CD4-positive, CD25-positive, alpha-beta regulatory T cell (primary cell): ENCODE measurements around the gene PRKCI. TPM values are rescaled to one million over a fixed set of nuclear protein-coding genes. Genes with fewer than 3 reads are reported as not detected.
"Not testable (repeated sequence)": the region's sequence is repeated elsewhere in the genome, so short reads cannot be mapped to it uniquely, and the experiment has no call there.

Experiments used
- ATAC-seq, 2 donors: fragments of 150-1000 bp; cut with Tn5 transposase; one replicate each; pipeline ENCODE4 v1.10.0; 2021; ENCODE audit warnings: low read depth in 2 of 2, moderate number of reproducible peaks in 2 of 2, moderate library complexity in 1 of 2
- DNase-seq, 3 donors: peaks; one replicate each; pipeline versions ENCODE4 v3.0.0 to v3.0.0-alpha.2; 2012 to 2022; ENCODE audit warnings: mixed read lengths in 1 of 3
- H3K27ac ChIP-seq: one replicate; pipeline ENCODE4 v1.7.0; 2013; ENCODE audit warnings: mild to moderate bottlenecking, low read length; ENCODE audit not compliant: insufficient read depth, poor library complexity, severe bottlenecking
- H3K27me3 ChIP-seq: one replicate; pipeline ENCODE4 v1.7.0; 2013; ENCODE audit warnings: low read length; ENCODE audit not compliant: control insufficient read depth, insufficient read depth
- H3K36me3 ChIP-seq: one replicate; pipeline ENCODE4 v1.7.0; 2013; ENCODE audit warnings: mild to moderate bottlenecking, low read length, moderate library complexity; ENCODE audit not compliant: control insufficient read depth, insufficient read depth
- H3K4me1 ChIP-seq: 2 replicates; pipeline ENCODE4 v1.7.0; 2013; ENCODE audit warnings: mild to moderate bottlenecking, low read length; ENCODE audit not compliant: insufficient read depth, control insufficient read depth, poor library complexity, severe bottlenecking
- H3K4me3 ChIP-seq: one replicate; pipeline ENCODE4 v1.7.0; 2013; ENCODE audit warnings: low read depth, mild to moderate bottlenecking, low read length, moderate library complexity
- H3K9me3 ChIP-seq, 2 experiments: 1 replicate in 1 of 2; 2 replicates in 1 of 2; pipeline ENCODE4 v1.7.0; 2013; ENCODE audit warnings: low read length in 2 of 2, mild to moderate bottlenecking in 1 of 2, moderate library complexity in 1 of 2; ENCODE audit not compliant: control insufficient read depth in 2 of 2
- H3K27ac Mint-ChIP-seq, 3 donors: one replicate each; pipeline ENCODE4 v1.8.0; 2020 to 2022; ENCODE audit warnings: mild to moderate bottlenecking in 3 of 3, mixed read lengths in 3 of 3, moderate library complexity in 2 of 3
- H3K27me3 Mint-ChIP-seq: one replicate; pipeline ENCODE4 v1.8.0; 2022; ENCODE audit warnings: mild to moderate bottlenecking, mixed read lengths
- H3K36me3 Mint-ChIP-seq: one replicate; pipeline ENCODE4 v1.8.0; 2020; ENCODE audit warnings: mixed read lengths
- H3K4me1 Mint-ChIP-seq, 4 donors: one replicate each; pipeline ENCODE4 v1.8.0; 2020 to 2022; ENCODE audit warnings: mixed read lengths in 4 of 4, mild to moderate bottlenecking in 1 of 4
- H3K4me3 Mint-ChIP-seq, 4 donors: one replicate each; pipeline ENCODE4 v1.8.0; 2020 to 2022; ENCODE audit warnings: mild to moderate bottlenecking in 4 of 4, mixed read lengths in 4 of 4, moderate library complexity in 3 of 4
- H3K9me3 Mint-ChIP-seq, 7 donors: one replicate each; pipeline ENCODE4 v1.8.0; 2020 to 2022; ENCODE audit warnings: mixed read lengths in 7 of 7, mild to moderate bottlenecking in 3 of 7, moderate library complexity in 2 of 7
- polyA plus RNA-seq, 4 donors: library from polyadenylated mRNA; unstranded; fragments of 300-500 nt; fragmentation: Illumina TruSeq; gene quantifications; one replicate each; pipeline ENCODE4 v1.2.3, GENCODE V29; 2021
- total RNA-seq: library from RNA; stranded (reverse); gene quantifications from one replicate; pipeline ENCODE4 v1.2.3, GENCODE V29; 2022

Gene PRKCI
- total and polyA plus RNA-seq, 5 donors from 2014 or later: 14.1 to 20.8 (median 18.6) TPM

- H3K27me3 Mint-ChIP-seq: peaks cover 31% of the 10 kb centered on the region
- H3K27ac Mint-ChIP-seq, ATAC-seq, H3K27ac ChIP-seq, H3K4me3 ChIP-seq, H3K9me3 ChIP-seq, H3K9me3 Mint-ChIP-seq, H3K4me3 Mint-ChIP-seq, H3K36me3 Mint-ChIP-seq, H3K4me1 Mint-ChIP-seq, H3K4me1 ChIP-seq, DNase-seq, H3K36me3 ChIP-seq: not testable (repeated sequence)
- H3K27me3 ChIP-seq: peaks cover 11% of the 10 kb centered on the region
Observed at GRCh38 chr3:170195759-170196158, 26.5 kb upstream of the PRKCI start.

- Mint-ChIP-seq H3K27ac (no peak overlapping the region), H3K4me3 (no peak overlapping the region), H3K27me3 (peaks cover 34% of the 10 kb centered on the region), H3K9me3 (peaks cover 0 to 2% (median 0%) of the 10 kb centered on the region in 7 donors), H3K36me3 (no peaks in the 10 kb centered on the region), H3K4me1 (peaks cover 0 to 3% (median 0%) of the 10 kb centered on the region in 4 donors)
- no peak for ATAC-seq
- no peaks in the 10 kb centered on the region for H3K9me3 ChIP-seq
- H3K4me1 ChIP-seq: no peaks in the 10 kb centered on the region
- no peaks in the 10 kb centered on the region for H3K36me3 ChIP-seq
- no peak overlapping the region for H3K4me3 ChIP-seq
- DNase-seq: no peak
- H3K27me3 ChIP-seq: peaks cover 13% of the 10 kb centered on the region
- H3K27ac ChIP-seq: no peak overlapping the region
Observed at GRCh38 chr3:170196833-170197232, 25.4 kb upstream of the PRKCI start.

- H3K4me3 Mint-ChIP-seq: no peak overlapping the region
- no peak for DNase-seq
- H3K27me3 Mint-ChIP-seq: peaks cover 28% of the 10 kb centered on the region
- Histone ChIP-seq H3K4me3 (no peak overlapping the region), H3K36me3 (no peaks in the 10 kb centered on the region), H3K27me3 (peaks cover 8% of the 10 kb centered on the region), H3K4me1 (no peaks in the 10 kb centered on the region), H3K27ac (no peak overlapping the region), H3K9me3 (no peaks in the 10 kb centered on the region)
- ATAC-seq: no peak
- H3K27ac Mint-ChIP-seq: no peak overlapping the region
- peaks cover 0 to 3% (median 0%) of the 10 kb centered on the region in 4 donors for H3K4me1 Mint-ChIP-seq
- peaks cover 0 to 3% (median 0%) of the 10 kb centered on the region in 7 donors for H3K9me3 Mint-ChIP-seq
- H3K36me3 Mint-ChIP-seq: no peaks in the 10 kb centered on the region
Observed at GRCh38 chr3:170200987-170201386, 21.2 kb upstream of the PRKCI start.

- no peak overlapping the region for H3K4me3 Mint-ChIP-seq
Observed at GRCh38 chr3:170201527-170201926, 20.7 kb upstream of the PRKCI start.

GRCh38 chr3:170203457-170203856 lies 18.8 kb upstream of the PRKCI start:
- no peaks in the 10 kb centered on the region for H3K4me1 ChIP-seq
- no peak overlapping the region for H3K27ac ChIP-seq
- Mint-ChIP-seq H3K27ac (no peak overlapping the region), H3K27me3 (peaks cover 30% of the 10 kb centered on the region), H3K36me3 (peaks cover 4% of the 10 kb centered on the region), H3K4me1 (peaks cover 0 to 5% (median 0%) of the 10 kb centered on the region in 4 donors), H3K4me3 (no peak overlapping the region), H3K9me3 (peaks cover 0 to 3% (median 0%) of the 10 kb centered on the region in 7 donors)
- no peak overlapping the region for H3K4me3 ChIP-seq
- H3K9me3 ChIP-seq: no peaks in the 10 kb centered on the region
- DNase-seq (no peak), ATAC-seq (no peak)
- no peaks in the 10 kb centered on the region for H3K36me3 ChIP-seq
- H3K27me3 ChIP-seq: peaks cover 11% of the 10 kb centered on the region

More at GRCh38 chr3:170201527-170201926, 20.7 kb upstream of the PRKCI start:
- H3K4me1 ChIP-seq: no peaks in the 10 kb centered on the region
- H3K36me3 Mint-ChIP-seq: peaks cover 3% of the 10 kb centered on the region
- peaks cover 0 to 5% (median 0%) of the 10 kb centered on the region in 4 donors for H3K4me1 Mint-ChIP-seq
- no peak overlapping the region for H3K4me3 ChIP-seq
- DNase-seq (no peak), ATAC-seq (no peak)
- H3K36me3 ChIP-seq: no peaks in the 10 kb centered on the region
- no peaks in the 10 kb centered on the region for H3K9me3 ChIP-seq
- H3K27me3 ChIP-seq: peaks cover 8% of the 10 kb centered on the region
- peaks cover 0 to 3% (median 0%) of the 10 kb centered on the region in 7 donors for H3K9me3 Mint-ChIP-seq
- H3K27me3 Mint-ChIP-seq: peaks cover 29% of the 10 kb centered on the region
- no peak overlapping the region for H3K27ac ChIP-seq
- H3K27ac Mint-ChIP-seq: no peak overlapping the region

- Mint-ChIP-seq H3K27ac (no peak overlapping the region), H3K9me3 (peaks cover 0 to 3% (median 0%) of the 10 kb centered on the region in 7 donors), H3K4me1 (peaks cover 0 to 5% (median 0%) of the 10 kb centered on the region in 4 donors), H3K27me3 (peaks cover 30% of the 10 kb centered on the region), H3K36me3 (peaks cover 4% of the 10 kb centered on the region), H3K4me3 (no peak overlapping the region)
- Histone ChIP-seq H3K36me3 (no peaks in the 10 kb centered on the region), H3K9me3 (no peaks in the 10 kb centered on the region), H3K27me3 (peaks cover 11% of the 10 kb centered on the region), H3K4me3 (no peak overlapping the region), H3K4me1 (no peaks in the 10 kb centered on the region), H3K27ac (no peak overlapping the region)
- ATAC-seq (no peak), DNase-seq (no peak)
Observed at GRCh38 chr3:170204023-170204472, 18.2 kb upstream of the PRKCI start.

GRCh38 chr3:170204509-170204908 lies 17.7 kb upstream of the PRKCI start:
- Mint-ChIP-seq H3K4me1 (peaks cover 0 to 5% (median 0%) of the 10 kb centered on the region in 4 donors), H3K27me3 (peaks cover 30% of the 10 kb centered on the region), H3K36me3 (peaks cover 4% of the 10 kb centered on the region), H3K4me3 (no peak overlapping the region), H3K9me3 (peaks cover 0 to 3% (median 0%) of the 10 kb centered on the region in 7 donors), H3K27ac (no peak overlapping the region)
- Histone ChIP-seq H3K4me3 (no peak overlapping the region), H3K36me3 (no peaks in the 10 kb centered on the region), H3K9me3 (no peaks in the 10 kb centered on the region), H3K27me3 (peaks cover 9% of the 10 kb centered on the region), H3K27ac (no peak overlapping the region), H3K4me1 (no peaks in the 10 kb centered on the region)
- DNase-seq: no peak
- no peak for ATAC-seq

GRCh38 chr3:170205302-170205701 lies 16.9 kb upstream of the PRKCI start:
- Histone ChIP-seq H3K27me3 (peaks cover 6% of the 10 kb centered on the region), H3K36me3 (no peaks in the 10 kb centered on the region), H3K27ac (no peak overlapping the region), H3K4me1 (no peaks in the 10 kb centered on the region), H3K4me3 (no peak overlapping the region), H3K9me3 (no peaks in the 10 kb centered on the region)
- Mint-ChIP-seq H3K4me3 (no peak overlapping the region), H3K9me3 (peaks cover 0 to 1% (median 0%) of the 10 kb centered on the region in 7 donors), H3K4me1 (peaks cover 0 to 2% (median 0%) of the 10 kb centered on the region in 4 donors), H3K36me3 (peaks cover 4% of the 10 kb centered on the region), H3K27ac (no peak overlapping the region), H3K27me3 (peaks cover 27% of the 10 kb centered on the region)
- no peak for ATAC-seq
- DNase-seq: no peak
